Astrocyte of the spinal cord (primary cell): ENCODE measurements around the gene ADAMTS18.

Experiments used
- DNase-seq: peaks from one replicate; pipeline ENCODE4 v3.0.0; 2011; ENCODE audit warnings: low read depth, low spot score
- H3K4me3 ChIP-seq: 2 replicates; pipeline ENCODE4 v1.5.1; 2011; ENCODE audit warnings: low read depth, mild to moderate bottlenecking, low read length, moderate library complexity
- in situ Hi-C: cut with HindIII; loops from 2 replicates; pipeline ENCODE4 v1.10.0; 2017; ENCODE audit warnings: low sequenced_read_pairs
- TF ChIP-seq, protein P1 (sequence below): IDR thresholded peaks from 2 replicates; pipeline ENCODE4 v1.5.1; 2012; ENCODE audit warnings: low read depth, mild to moderate bottlenecking, low read length, inconsistent platforms

ADAMTS18 gene

DNA sequence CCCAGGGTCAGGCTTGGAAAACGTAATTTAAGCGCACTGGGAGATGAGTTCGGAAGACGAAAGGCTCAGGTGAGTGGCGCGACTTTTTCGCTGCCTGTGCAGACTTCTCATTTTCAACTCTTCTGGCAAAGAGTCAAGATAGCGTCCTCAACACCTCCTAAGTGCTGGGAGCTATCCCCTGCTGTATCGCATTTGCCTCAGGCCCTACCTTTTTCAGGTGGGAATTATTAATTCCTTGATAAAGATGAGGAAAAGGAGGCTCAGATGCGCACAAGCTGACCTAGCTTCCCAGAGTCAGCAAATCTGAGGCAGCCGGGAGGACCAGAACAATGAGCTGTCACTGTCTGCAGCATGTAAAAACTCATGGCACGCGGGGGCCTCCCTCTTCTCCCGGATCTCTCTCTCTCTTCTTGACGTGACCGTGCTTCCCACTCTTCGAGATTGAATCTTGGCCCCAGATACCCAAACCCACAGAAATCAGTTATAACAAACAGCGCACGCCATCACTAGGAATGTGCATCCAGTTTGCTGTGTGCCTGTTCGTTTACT lies 512 bp upstream of the ADAMTS18 start:
- TF ChIP-seq, protein P1, sequence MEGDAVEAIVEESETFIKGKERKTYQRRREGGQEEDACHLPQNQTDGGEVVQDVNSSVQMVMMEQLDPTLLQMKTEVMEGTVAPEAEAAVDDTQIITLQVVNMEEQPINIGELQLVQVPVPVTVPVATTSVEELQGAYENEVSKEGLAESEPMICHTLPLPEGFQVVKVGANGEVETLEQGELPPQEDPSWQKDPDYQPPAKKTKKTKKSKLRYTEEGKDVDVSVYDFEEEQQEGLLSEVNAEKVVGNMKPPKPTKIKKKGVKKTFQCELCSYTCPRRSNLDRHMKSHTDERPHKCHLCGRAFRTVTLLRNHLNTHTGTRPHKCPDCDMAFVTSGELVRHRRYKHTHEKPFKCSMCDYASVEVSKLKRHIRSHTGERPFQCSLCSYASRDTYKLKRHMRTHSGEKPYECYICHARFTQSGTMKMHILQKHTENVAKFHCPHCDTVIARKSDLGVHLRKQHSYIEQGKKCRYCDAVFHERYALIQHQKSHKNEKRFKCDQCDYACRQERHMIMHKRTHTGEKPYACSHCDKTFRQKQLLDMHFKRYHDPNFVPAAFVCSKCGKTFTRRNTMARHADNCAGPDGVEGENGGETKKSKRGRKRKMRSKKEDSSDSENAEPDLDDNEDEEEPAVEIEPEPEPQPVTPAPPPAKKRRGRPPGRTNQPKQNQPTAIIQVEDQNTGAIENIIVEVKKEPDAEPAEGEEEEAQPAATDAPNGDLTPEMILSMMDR: no peak
- in situ Hi-C loops: no loop called here
- DNase-seq: no peak
- no peak overlapping the region for H3K4me3 ChIP-seq

DNA sequence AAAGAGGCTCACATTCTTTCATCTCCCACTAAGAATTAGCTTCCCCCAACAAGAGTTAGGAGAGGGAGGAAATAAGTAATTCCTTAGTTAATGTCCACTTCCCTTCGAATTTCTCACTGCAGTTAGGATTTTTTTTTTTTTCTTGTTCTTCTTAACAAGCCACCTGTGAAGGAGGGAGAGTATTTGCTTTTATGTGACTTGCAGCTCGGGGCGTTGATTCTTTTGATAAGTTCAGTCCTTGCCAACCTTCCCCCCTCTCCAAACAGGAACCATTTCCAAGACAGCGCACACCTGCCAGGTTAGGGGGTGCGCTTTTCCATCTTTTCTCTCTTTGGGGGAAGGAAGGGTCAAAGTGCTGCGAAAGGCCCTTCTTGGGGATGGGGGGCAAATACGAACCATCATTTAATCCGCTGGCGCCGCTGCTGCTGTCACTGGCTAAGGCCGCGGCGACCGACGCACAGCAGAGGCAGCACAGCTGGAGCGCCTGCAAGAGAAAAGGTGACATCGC lies 758 bp downstream of the ADAMTS18 start:
- no peak for DNase-seq
- in situ Hi-C loops: no loop called here
- TF ChIP-seq, protein P1: no peak
- H3K4me3 ChIP-seq: no peak overlapping the region

- in situ Hi-C loops: no loop called here
- TF ChIP-seq, protein P1: no peak
- no peak for DNase-seq
- no peak overlapping the region for H3K4me3 ChIP-seq
Measured at GRCh38 chr16:77433146-77433545, 1.7 kb downstream of the ADAMTS18 start.

- no peak overlapping the region for H3K4me3 ChIP-seq
- in situ Hi-C loops: no loop called here
- TF ChIP-seq, protein P1: no peak
Measured at GRCh38 chr16:77432264-77432663, 2.6 kb downstream of the ADAMTS18 start.

GRCh38 chr16:77430787-77431585 lies 3.8 kb downstream of the ADAMTS18 start:
- no peak for DNase-seq
- TF ChIP-seq, protein P1: no peak
- in situ Hi-C loops: no loop called here
- H3K4me3 ChIP-seq: no peak overlapping the region

More at GRCh38 chr16:77432264-77432663, 2.6 kb downstream of the ADAMTS18 start:
- no peak for DNase-seq

GRCh38 chr16:77430360-77430759 lies 4.5 kb downstream of the ADAMTS18 start:
- TF ChIP-seq, protein P1: no peak
- no peak overlapping the region for H3K4me3 ChIP-seq
- DNase-seq: no peak
- in situ Hi-C loops: no loop called here
